GM19025 (cell line): Measurements from ENCODE around the gene YY1.

Source experiments
- ATAC-seq: cut with Tn5 transposase; IDR thresholded peaks from one replicate; pipeline ENCODE4 v1.9.1; 2021; ENCODE audit warnings: mild to moderate bottlenecking, low read depth, moderate library complexity; ENCODE audit not compliant: unreplicated experiment

YY1 gene

GRCh38 chr14:100329233-100330006 is 90.5 kb downstream of the YY1 start:
- ATAC-seq = no peak

GRCh38 chr14:100330007-100330344 is 91.0 kb downstream of the YY1 start:
- ATAC-seq = no peak

- no peak for ATAC-seq
These were observed 91.5 kb downstream of the YY1 start for GRCh38 chr14:100330388-100330931.

- no peak for ATAC-seq
These were observed 93.2 kb downstream of the YY1 start for GRCh38 chr14:100332071-100332639.
